Sigmoid colon (tissue), 7 donors: ENCODE data around the gene LTB. TPM values are rescaled to one million over a fixed set of nuclear protein-coding genes. Genes with fewer than 3 reads are reported as not detected.

ENCODE experiments used
- DNase-seq: peaks from one replicate; pipeline ENCODE4 v3.0.0-alpha.2; 2019
- H3K27ac ChIP-seq, 4 donors: fragments of 200-600 bp; sonication (generic); one replicate each; pipeline ENCODE4 v1.5.1; 2016 to 2019; ENCODE audit warnings: mild to moderate bottlenecking in 1 of 4
- H3K27me3 ChIP-seq, 3 donors: fragments of 200-600 bp; sonication (generic); one replicate each; pipeline ENCODE4 v1.5.1; 2019; ENCODE audit warnings: mild to moderate bottlenecking in 1 of 3
- H3K36me3 ChIP-seq, 4 donors: fragments of 200-600 bp; sonication (generic); one replicate each; pipeline ENCODE4 v1.5.1; 2016 to 2019
- H3K4me1 ChIP-seq, 4 donors: fragments of 200-600 bp; sonication (generic); one replicate each; pipeline ENCODE4 v1.5.1; 2017 to 2019
- H3K4me3 ChIP-seq, 4 donors: fragments of 200-600 bp; sonication (generic); one replicate each; pipeline ENCODE4 v1.5.1; 2017 to 2019; ENCODE audit warnings: mild to moderate bottlenecking in 2 of 4, moderate library complexity in 1 of 4
- H3K9me3 ChIP-seq, 4 donors: fragments of 200-600 bp in 3 of 4; sonication (generic) in 3 of 4; one replicate each; pipeline versions ENCODE4 v1.5.1 to v1.6.1; 2013 to 2019
- EP300 ChIP-seq, 4 donors: sonication (generic); formaldehyde crosslinking; IDR thresholded peaks; one replicate each; pipeline ENCODE4 v1.6.1; 2017; ENCODE audit warnings: antibody characterized with exemption in 4 of 4
- POLR2A ChIP-seq, 2 donors: fragments of 450-650 bp; IDR thresholded peaks; one replicate each; pipeline ENCODE4 v1.6.1; 2016; ENCODE audit warnings: antibody characterized with exemption in 2 of 2, mild to moderate bottlenecking in 2 of 2, moderate library complexity in 2 of 2
- POLR2AphosphoS5 ChIP-seq, 4 donors: sonication (generic); formaldehyde crosslinking; IDR thresholded peaks; one replicate each; pipeline ENCODE4 v1.6.1; 2017; ENCODE audit warnings: antibody characterized with exemption in 4 of 4
- WGBS, 2 donors: extraction: QIAGEN DNeasy Blood & Tissue Kit; methylation state at CpG; one replicate each; pipeline ENCODE4 v1.1.7; 2013; 5-methylcytosine and 5-hydroxymethylcytosine counted together
- intact Hi-C: fragments of 100-400 bp; cut with DNase I; formaldehyde crosslinking; loops from one replicate; pipeline ENCODE4 v1.15.1; 2023
- polyA plus RNA-seq, 3 donors: library from polyadenylated mRNA; stranded (reverse); fragments of 200-250 nt; gene quantifications; one replicate each; pipeline ENCODE4 v1.2.3, GENCODE V29; 2013
- total RNA-seq, 4 donors: library from RNA; depleted of rRNA; stranded (reverse); fragments of >200 nt; gene quantifications; one replicate each; pipeline ENCODE4 v1.1.0, GENCODE V29; 2016
- TF ChIP-seq, protein P1 (sequence below), 4 experiments: fragments of 450-650 bp in 3 of 4; fragments of 200-600 bp in 1 of 4; IDR thresholded peaks; one replicate each; pipeline ENCODE4 v1.5.1; 2016 to 2019; ENCODE audit warnings: antibody characterized with exemption in 4 of 4, mild to moderate bottlenecking in 3 of 4, moderate library complexity in 2 of 4
- donor health status: healthy with polysubstance abuse.
- donor health status: Bipolar disorder and iron deficiency.
- donor health status: healthy.

The LTB gene
- total and polyA plus RNA-seq, 7 donors: 0.66 to 90.8 (median 1.9) TPM; not detected in 2

DNA sequence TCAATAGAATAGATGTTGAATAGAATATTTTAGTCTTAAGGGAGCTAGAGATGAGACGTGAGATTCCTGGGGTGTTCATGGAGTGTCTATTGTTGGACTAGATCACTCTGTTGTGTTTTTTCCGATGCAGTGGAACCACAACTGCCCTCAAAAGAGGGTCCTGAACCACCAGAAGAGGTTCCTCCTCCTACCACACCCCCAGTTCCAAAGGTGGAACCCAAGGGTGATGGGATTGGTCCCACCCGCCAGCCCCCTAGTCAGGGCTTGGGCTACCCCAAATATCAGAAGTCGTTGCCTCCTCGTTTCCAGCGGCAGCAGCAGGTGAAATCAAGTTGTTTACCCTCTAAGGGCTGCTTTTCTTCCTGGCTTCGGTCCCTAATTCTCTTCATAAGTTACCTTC is 46.8 kb upstream of the LTB start:
- TF ChIP-seq, protein P1, sequence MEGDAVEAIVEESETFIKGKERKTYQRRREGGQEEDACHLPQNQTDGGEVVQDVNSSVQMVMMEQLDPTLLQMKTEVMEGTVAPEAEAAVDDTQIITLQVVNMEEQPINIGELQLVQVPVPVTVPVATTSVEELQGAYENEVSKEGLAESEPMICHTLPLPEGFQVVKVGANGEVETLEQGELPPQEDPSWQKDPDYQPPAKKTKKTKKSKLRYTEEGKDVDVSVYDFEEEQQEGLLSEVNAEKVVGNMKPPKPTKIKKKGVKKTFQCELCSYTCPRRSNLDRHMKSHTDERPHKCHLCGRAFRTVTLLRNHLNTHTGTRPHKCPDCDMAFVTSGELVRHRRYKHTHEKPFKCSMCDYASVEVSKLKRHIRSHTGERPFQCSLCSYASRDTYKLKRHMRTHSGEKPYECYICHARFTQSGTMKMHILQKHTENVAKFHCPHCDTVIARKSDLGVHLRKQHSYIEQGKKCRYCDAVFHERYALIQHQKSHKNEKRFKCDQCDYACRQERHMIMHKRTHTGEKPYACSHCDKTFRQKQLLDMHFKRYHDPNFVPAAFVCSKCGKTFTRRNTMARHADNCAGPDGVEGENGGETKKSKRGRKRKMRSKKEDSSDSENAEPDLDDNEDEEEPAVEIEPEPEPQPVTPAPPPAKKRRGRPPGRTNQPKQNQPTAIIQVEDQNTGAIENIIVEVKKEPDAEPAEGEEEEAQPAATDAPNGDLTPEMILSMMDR (IDR thresholded peaks at IDR 0.05): no peak
- TF ChIP-seq POLR2A (IDR thresholded peaks at IDR 0.05): no peak
- no peak for TF ChIP-seq EP300 (IDR thresholded peaks at IDR 0.05)
- no peak for TF ChIP-seq POLR2AphosphoS5 (IDR thresholded peaks at IDR 0.05)
- 85 to 93% methylated on average over 7 of the region's 7 CpGs for WGBS, 2 donors
- Histone ChIP-seq H3K4me3 (no peak overlapping the region), H3K27ac (no peak overlapping the region), H3K27me3 (no peaks in the 10 kb centered on the region), H3K9me3 (no peaks in the 10 kb centered on the region), H3K36me3 (peaks cover 57 to 100% (median 94%) of the 10 kb centered on the region in 4 donors), H3K4me1 (no peaks in the 10 kb centered on the region)
- intact Hi-C loops: no loop called here
- no peak for DNase-seq

DNA sequence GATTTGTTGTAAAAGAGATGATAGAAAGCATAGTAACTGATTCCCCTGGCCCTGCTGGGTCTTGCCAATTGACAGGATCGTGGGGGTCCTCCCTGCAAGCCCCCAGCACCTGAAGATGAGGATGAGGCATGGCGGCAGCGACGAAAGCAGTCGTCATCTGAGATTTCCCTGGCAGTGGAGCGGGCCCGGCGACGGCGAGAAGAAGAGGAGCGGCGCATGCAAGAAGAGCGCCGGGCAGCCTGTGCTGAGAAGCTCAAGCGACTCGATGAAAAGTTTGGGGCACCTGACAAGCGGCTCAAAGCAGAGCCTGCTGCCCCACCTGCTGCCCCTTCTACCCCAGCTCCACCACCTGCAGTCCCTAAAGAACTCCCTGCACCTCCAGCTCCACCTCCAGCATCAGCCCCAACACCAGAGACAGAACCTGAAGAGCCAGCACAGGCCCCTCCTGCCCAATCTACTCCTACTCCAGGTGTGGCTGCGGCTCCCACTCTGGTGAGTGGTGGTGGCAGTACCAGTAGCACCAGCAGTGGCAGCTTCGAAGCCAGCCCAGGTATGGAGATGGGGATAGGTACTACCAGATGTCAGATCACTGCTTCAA is 45.6 kb upstream of the LTB start:
- no peaks in the 10 kb centered on the region for H3K27me3 ChIP-seq
- DNase-seq: no peak
- TF ChIP-seq EP300 (IDR thresholded peaks at IDR 0.05) (no peak), POLR2A (IDR thresholded peaks at IDR 0.05) (no peak), POLR2AphosphoS5 (IDR thresholded peaks at IDR 0.05) (no peak)
- TF ChIP-seq, protein P1 (IDR thresholded peaks at IDR 0.05): no peak
- no peak overlapping the region for H3K4me3 ChIP-seq
- H3K9me3 ChIP-seq: no peaks in the 10 kb centered on the region
- WGBS, 2 donors: 96% methylated on average over 19 of the region's 19 CpGs
- peaks cover 62 to 96% (median 91%) of the 10 kb centered on the region in 4 donors for H3K36me3 ChIP-seq
- H3K27ac ChIP-seq: no peak overlapping the region
- H3K4me1 ChIP-seq: peaks cover 0 to 3% (median 2%) of the 10 kb centered on the region in 4 donors
- intact Hi-C loops: no loop called here

DNA sequence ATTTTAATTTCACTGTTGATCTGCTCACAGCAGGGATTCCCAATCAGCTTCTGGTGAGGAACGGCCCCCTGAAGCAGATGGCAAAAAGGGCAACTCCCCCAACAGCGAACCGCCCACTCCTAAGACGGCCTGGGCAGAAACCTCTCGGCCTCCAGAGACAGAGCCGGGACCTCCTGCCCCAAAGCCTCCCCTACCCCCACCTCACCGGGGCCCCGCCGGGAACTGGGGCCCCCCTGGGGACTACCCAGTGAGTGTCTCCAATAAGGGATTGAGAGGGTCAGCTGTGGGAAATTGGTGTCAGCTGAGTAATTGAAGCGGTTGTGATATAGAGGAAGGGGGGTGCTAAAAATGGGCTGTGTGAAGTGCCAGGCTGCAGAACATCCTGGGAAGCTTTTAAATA is 44.7 kb upstream of the LTB start:
- H3K4me3 ChIP-seq: no peak overlapping the region
- no peaks in the 10 kb centered on the region for H3K27me3 ChIP-seq
- DNase-seq: no peak
- WGBS, 2 donors: 95 to 96% methylated on average over 10 of the region's 10 CpGs
- H3K36me3 ChIP-seq: peaks cover 62 to 88% (median 85%) of the 10 kb centered on the region in 4 donors
- no peak overlapping the region for H3K27ac ChIP-seq
- peaks cover 0 to 11% (median 10%) of the 10 kb centered on the region in 4 donors for H3K4me1 ChIP-seq
- intact Hi-C loops: no loop called here
- H3K9me3 ChIP-seq: no peaks in the 10 kb centered on the region
- TF ChIP-seq, protein P1 (IDR thresholded peaks at IDR 0.05): no peak
- no peak for TF ChIP-seq POLR2AphosphoS5 (IDR thresholded peaks at IDR 0.05)
- no peak for TF ChIP-seq POLR2A (IDR thresholded peaks at IDR 0.05)
- TF ChIP-seq EP300 (IDR thresholded peaks at IDR 0.05): no peak

DNA sequence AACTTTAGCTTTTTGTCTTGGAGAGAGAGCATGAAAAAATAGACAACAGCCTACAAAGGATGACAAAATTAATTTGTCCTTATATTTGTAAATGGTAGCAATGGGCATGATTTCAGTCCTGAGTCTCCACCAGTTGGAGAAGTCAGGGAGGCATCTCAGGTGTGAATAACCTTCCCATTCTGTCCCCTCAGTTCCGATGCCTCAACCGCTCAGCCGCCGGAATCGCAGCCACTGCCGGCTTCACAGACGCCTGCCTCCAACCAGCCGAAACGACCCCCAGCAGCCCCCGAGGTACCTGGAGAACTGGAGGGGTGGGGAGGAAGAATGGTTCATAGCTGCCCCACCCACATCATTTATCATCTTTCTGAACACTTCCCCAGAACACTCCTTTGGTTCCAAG is 41.8 kb upstream of the LTB start:
- Histone ChIP-seq H3K27ac (no peak overlapping the region), H3K36me3 (peaks cover 43 to 59% (median 57%) of the 10 kb centered on the region in 4 donors), H3K4me3 (no peak overlapping the region), H3K27me3 (no peaks in the 10 kb centered on the region), H3K9me3 (no peaks in the 10 kb centered on the region), H3K4me1 (peaks cover 2 to 24% (median 20%) of the 10 kb centered on the region in 4 donors)
- DNase-seq: no peak
- TF ChIP-seq POLR2AphosphoS5 (IDR thresholded peaks at IDR 0.05) (no peak), POLR2A (IDR thresholded peaks at IDR 0.05) (no peak)
- 86 to 94% methylated on average over 10 of the region's 10 CpGs for whole genome bisulfite sequencing, 2 donors
- intact Hi-C loops: no loop called here

DNA sequence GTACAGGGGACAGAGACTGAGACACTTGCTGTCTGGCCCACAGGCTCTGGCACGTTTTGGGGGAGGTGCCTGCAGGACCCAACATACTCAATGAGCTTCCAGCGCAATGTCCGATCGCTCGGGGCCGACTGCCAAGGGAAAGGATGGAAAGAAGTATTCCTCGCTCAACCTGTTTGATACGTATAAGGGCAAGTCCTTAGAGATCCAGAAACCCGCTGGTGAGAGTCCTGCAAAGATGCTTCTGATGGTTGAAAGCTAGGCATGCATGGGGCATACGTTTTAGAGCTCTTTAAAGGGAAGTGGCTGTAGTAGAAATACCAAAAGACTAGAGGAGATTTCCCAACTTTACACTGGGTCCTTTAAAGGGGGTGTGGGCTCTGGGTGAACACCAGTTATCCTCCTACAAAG is 40.5 kb upstream of the LTB start:
- TF ChIP-seq POLR2AphosphoS5 (IDR thresholded peaks at IDR 0.05): no peak
- TF ChIP-seq, protein P1 (IDR thresholded peaks at IDR 0.05): no peak
- no peaks in the 10 kb centered on the region for H3K9me3 ChIP-seq
- no peak for DNase-seq
- peak overlapping the region; percentile 97 to 98 (median 98) for H3K27ac ChIP-seq
- 67 to 74% methylated on average over 10 of the region's 10 CpGs for WGBS, 2 donors
- no peaks in the 10 kb centered on the region for H3K27me3 ChIP-seq
- intact Hi-C loops: no loop called here
- no peak overlapping the region for H3K4me3 ChIP-seq
- peaks cover 2 to 24% (median 20%) of the 10 kb centered on the region in 4 donors for H3K4me1 ChIP-seq
- peaks cover 32 to 46% (median 43%) of the 10 kb centered on the region in 4 donors for H3K36me3 ChIP-seq
